CD4-positive, alpha-beta T cell treated with Interferon gamma for 1 hour (primary cell): Measurements from ENCODE around the gene IKZF3.
"Not testable (repeated sequence)": the region's sequence is repeated elsewhere in the genome, so short reads cannot be mapped to it uniquely, and the experiment has no call there.

Experiments
- DNase-seq: peaks from one replicate; pipeline ENCODE4 v3.0.0-alpha.2; 2020

IKZF3 gene

GRCh38 chr17:39863918-39864746, at the start of gene IKZF3:
TSS of gene IKZF3 (minus strand) at chr17:39864312. CDS start at chr17:39864126, 186 bp downstream.
- DNase-seq: peak; percentile 87

- no peak for DNase-seq
Observed at GRCh38 chr17:39908789-39909352, 44.8 kb upstream of the IKZF3 start.

- no peak for DNase-seq
Observed at GRCh38 chr17:39904990-39905288, 40.8 kb upstream of the IKZF3 start.

DNA sequence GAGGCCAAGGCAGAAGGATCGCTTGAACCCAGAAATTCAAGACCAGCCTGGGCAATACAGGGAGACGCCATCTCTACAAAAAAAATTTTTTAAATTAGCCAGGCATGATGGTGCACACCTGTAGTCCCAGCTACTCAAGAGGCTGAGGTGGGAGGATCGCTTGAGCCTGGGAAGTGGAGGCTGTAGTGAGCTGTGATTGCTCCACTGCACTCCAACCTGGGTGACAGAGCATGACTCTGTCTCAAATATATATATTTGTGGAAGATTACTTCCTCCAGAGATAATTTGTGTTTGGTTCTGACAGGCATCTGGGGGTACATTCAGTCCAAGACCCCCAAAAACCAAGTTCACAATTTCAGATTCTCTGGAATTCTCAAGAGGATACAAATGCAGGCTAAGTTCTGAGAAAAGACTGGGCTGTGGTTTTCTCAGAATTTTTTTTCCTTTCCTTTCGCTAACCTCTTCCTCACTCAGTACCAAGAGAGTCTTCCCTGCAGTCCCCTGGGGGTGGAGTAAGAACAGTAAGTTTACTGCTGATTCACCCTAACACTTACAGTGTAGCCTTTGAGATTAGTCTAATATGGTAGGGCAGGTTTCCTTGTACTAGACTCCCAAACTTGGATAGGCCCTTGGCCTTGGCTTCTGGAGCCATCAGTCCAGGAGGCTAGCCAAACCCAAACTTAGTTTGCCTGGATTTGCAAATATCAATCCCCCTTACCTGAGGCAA, 39.2 kb upstream of the IKZF3 start:
- DNase-seq: no peak

GRCh38 chr17:39902027-39902426, 37.9 kb upstream of the IKZF3 start:
- DNase-seq: not testable (repeated sequence)

GRCh38 chr17:39899215-39899614, 35.1 kb upstream of the IKZF3 start:
- no peak for DNase-seq

GRCh38 chr17:39898088-39898487, 34.0 kb upstream of the IKZF3 start:
- no peak for DNase-seq

GRCh38 chr17:39894681-39895376, 30.7 kb upstream of the IKZF3 start:
- DNase-seq: no peak

- DNase-seq: no peak
Observed at GRCh38 chr17:39889200-39889599, 25.1 kb upstream of the IKZF3 start.

DNA sequence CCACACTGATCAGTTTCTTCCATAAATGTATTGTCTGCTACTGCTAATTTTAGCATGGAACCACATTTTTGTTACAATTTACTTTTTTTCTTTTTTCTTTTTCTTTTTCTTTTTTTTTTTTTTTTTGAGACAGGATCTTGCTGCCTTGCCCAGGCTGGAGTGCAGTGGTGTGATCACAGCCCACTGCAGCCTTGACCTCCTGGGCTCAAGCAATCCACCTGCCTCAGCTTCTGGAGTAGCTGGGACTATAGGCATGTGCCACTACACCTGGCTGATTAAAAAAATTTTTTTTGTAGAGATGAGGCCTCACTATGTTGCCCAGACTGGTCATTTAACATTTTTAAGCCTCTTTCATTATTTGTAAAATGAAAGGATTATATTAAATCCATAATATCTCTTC, 23.0 kb upstream of the IKZF3 start:
- no peak for DNase-seq

DNA sequence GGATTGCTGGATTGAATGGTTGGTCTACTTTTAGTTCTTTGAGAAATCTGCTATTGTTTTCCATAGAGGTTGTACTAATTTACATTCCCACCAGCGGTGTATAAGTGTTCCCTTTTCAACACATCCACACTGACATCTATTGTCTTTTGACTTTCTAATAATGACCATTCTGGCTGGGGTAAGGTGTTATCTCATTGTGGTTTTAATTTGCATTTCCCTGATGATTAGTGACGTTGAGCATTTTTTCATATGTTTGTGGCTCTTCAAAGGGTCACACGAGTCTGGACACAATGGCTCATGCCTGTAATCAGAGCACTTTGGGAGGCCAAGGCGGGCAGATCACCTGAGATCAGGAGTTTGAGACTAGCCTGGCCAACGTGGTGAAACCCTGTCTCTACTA, 22.0 kb upstream of the IKZF3 start:
- DNase-seq: not testable (repeated sequence)

GRCh38 chr17:39872751-39873150, 8.6 kb upstream of the IKZF3 start:
- DNase-seq: no peak

DNA sequence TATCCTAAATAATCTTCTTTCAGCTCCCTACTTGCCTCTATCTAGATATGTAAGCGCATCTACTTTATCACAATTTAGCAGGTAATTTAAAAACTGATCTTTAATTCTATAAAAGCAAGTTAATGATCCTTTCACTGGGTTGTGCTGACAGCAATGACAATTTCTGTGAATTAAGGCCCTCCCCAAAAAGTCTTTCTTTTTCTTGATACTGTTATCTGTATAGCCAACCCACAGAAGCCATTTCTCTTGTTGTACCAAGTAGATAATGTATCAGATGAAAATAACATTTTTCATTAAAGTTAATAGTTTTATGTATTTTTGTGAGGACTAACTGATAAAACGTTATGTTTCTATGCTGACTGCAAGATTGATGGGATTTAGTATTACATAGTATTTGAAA, 7.7 kb upstream of the IKZF3 start:
- no peak for DNase-seq

DNA sequence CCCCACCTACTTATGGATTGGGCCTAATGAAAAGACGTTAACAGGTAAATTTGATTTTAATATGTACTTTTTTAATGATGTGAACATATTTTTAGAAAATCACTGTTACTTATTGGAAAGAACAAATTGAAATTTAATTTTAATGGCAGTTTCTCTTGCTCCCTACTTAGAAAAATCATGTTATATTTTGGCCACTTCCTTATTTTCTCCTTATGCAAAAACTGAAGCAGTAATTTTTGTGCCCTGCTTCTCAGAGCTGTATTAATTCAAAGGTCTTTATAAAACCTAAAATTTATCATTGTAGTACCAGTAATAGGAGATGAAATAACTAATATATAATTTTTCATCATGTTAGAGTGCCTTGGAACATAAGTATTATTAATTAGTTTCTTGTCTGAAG, 6.7 kb upstream of the IKZF3 start:
- DNase-seq: no peak

DNA sequence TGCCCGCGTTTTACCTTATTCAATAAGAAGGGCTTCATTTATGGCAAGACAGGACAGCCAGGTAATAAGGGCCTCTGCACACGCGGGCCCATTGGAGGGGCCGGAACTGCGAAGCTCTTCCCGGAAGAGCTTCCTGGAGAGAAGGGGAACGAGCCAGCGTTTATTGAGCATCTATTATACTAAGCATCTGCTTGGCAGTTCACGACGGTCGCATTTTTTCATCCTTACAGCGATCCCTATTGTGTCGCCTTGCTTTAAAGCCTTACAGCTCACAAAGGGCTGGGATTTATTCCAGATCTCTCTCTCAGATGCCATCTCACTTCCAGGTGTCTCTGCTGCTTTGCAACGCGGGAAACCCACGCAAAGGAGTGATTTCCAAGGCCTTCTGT, 4.4 kb upstream of the IKZF3 start:
- DNase-seq: no peak

- DNase-seq: peak; percentile 47
Observed at GRCh38 chr17:39867880-39868553, 3.9 kb upstream of the IKZF3 start, which contains the start of gene ZPBP2. TSS of gene ZPBP2 (plus strand) at chr17:39868202. CDS start at chr17:39868355, 153 bp downstream.

GRCh38 chr17:39867084-39867879, 3.2 kb upstream of the IKZF3 start:
- DNase-seq: peak; percentile 63

DNA sequence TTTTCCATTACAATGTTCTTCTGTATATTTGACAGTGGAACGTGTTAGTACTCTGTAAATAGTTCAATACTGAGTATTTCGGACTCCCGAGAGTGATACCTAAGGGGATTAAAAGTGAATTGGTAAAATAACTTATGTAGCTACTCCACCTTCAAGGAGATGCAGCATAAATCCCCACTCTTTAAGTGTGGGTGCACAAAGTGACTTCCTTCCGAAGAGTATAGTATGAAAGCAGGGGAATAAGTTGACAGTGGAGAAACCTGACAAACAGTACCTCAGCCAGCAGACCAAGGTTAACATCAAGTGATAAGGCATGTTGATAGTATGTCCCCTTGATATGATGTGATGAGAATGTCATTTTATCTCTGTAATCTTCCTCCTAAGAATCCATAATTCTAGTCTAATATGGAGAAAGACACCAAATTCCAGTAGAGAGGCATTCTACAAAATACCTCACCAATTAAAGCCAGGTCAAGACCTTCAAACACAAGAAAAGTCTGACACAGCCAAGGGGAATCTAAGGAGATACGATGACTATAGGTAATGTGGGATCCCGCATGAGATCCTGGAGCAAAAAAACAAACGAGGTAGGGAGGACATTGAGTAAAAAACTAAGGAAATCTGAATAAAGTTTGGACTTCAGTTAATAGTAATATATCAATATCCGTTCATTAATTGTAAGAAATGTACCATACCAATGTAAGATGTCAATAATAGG, 2.1 kb upstream of the IKZF3 start:
- DNase-seq: no peak

DNA sequence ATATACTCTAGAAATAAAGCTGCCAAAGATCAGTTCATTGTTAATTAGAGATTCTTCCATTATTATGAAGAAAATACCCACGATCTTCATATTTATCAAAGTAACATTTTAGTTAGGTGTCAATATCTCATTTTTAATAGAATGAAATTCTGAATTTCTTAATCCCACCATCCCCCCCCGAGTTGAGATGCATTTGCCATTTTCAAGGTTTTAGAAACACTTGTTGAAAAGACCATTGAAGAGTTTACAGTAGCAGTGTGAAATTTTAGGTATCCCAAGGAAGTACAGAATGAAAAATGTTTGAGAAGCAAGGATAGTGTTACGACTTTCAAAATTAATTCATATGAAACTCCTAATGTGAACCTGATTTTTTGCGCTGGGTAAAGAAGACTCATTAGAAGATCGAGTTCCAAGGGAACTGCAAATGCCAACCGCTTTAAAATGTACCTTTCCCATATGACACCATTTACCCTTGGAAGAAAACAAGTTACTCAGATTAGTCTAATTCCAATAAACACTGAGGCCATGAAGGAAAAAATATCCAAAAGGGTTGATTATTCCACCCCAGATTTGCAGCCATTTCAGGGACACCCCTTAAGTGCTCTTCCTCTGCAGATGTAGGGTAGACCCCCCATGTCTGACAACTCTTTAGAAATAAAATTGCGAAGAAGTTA, 731 bp downstream of the IKZF3 start:
- no peak for DNase-seq

GRCh38 chr17:39861235-39861634, 2.9 kb downstream of the IKZF3 start:
- DNase-seq: no peak
